GM19023 (cell line): ENCODE measurements around the gene RPP14.
"Not testable (repeated sequence)": the region's sequence is repeated elsewhere in the genome, so short reads cannot be mapped to it uniquely, and the experiment has no call there.

Experiments
- ATAC-seq: cut with Tn5 transposase; IDR thresholded peaks from one replicate; pipeline ENCODE4 v1.9.1; 2021; ENCODE audit warnings: mild to moderate bottlenecking, moderate library complexity; ENCODE audit not compliant: unreplicated experiment

Gene RPP14

DNA sequence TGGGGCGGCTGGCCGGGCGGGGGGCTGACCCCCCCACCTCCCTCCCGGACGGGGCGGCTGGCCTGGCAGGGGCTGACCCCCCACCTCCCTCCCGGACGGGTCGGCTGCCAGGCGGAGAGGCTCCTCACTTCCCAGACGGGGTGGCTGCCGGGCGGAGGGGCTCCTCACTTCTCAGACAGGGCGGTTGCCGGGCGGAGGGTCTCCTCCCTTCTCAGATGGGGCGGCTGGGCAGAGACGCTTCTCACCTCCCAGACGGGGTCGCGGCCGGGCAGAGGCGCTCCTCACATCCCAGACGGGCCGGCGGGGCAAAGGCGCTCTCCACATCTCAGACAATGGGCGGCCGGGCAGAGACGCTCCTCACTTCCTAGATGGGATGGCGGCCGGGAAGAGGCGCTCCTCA, 15.6 kb upstream of the RPP14 start:
- ATAC-seq, result not testable (repeated sequence)

- no peak for ATAC-seq
Measured at GRCh38 chr3:58291671-58292338, 14.2 kb upstream of the RPP14 start.

GRCh38 chr3:58292866-58293265, 13.2 kb upstream of the RPP14 start:
- ATAC-seq, result no peak

GRCh38 chr3:58293516-58293915, 12.5 kb upstream of the RPP14 start:
- ATAC-seq, result no peak

GRCh38 chr3:58296269-58296668, 9.8 kb upstream of the RPP14 start:
- ATAC-seq, result no peak

DNA sequence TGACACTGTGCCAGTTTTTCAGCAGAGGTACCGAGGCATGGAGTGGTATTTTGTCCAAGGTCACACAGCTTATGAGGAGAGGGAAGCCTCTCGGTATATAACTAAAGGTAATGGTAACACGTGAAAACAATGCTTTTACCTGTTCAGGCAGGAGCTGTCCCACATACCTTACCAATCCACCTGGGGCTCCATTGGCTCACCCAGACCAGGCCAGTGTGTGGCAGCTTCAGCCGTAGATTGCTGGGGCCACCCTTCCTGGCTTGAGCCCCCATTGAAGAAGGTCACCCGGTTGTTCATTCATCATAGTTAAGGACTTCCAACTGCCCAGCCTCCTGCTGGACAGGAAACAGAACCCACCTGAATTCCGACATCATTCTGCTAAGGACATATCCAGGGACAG, 9.2 kb upstream of the RPP14 start:
- ATAC-seq, result no peak

GRCh38 chr3:58298190-58298589, 7.9 kb upstream of the RPP14 start:
- ATAC-seq, result no peak

DNA sequence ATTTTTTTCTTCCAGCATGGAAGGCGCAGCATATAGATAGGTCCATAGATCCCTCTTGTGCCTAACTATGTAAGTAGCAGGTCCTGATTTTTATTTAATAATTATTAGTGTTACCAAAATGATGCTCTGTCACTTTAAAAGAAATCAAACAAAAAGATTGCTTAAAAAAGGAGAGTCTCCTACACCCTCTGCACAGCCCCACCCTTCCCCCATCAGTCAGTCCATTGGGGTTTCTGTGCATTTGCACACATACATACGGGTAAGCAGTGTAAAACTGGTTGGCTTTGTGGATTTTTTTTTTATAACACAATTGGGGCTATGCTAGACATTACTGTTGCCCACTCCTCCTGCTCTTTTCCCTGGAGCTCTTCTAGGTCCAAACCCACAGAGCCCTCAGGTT, 7.0 kb upstream of the RPP14 start:
- ATAC-seq, result no peak

DNA sequence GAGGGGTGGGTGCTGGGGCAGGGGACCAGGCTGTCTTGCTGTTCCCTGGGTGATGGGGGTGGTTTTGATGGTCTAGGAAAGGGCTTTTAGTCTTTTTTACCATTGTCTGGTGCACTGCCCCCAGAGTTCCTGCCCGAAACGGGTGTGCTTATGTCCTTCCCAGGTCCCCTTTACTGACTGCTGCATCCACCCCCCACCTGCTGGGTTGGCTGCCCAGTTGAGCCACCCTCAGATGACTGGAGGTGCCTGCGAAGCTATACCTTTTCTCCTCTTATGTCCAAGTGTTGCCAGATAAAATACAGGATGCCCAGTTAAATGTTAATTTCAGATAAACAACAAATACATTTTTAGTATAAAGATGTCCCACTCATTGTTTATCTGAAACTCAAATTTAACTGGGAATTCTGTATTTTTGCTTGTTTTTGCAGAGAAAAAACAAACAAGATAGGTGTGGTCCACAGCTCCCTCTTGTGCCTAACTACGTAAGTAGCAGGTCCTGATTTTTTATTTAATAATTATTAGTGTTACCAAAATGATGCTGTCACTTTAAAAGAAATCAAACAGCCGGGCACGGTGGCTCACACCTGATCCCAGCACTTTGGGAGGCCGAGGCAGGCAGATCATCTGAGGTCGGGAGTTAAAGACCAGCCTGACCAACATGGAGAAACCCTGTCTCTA, 6.1 kb upstream of the RPP14 start:
- ATAC-seq, result no peak

GRCh38 chr3:58307639-58308215, 1.7 kb downstream of the RPP14 start:
- no peak for ATAC-seq

DNA sequence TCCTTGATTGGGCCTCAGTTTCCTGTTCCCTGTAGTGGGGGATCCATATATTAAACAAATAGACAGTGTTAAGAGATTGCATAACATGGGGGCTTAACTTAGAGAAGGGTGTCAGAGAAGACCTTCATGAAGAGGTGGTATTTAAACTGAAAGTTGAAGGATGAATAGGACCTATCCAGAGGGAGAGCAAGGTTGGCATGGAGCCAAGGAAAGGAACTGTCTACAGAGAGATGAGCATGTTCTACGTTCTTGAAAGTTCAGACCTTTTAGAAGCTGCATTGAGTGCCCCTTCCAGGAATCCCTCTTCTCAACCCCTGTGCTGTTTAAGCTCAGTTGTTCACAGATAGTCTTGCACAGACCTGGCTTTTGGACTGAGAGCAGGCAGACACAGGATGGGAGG, 2.7 kb downstream of the RPP14 start:
- ATAC-seq, result no peak

GRCh38 chr3:58317811-58318210, 11.8 kb downstream of the RPP14 start:
- no peak for ATAC-seq

- no peak for ATAC-seq
Measured at GRCh38 chr3:58321791-58322190, 15.7 kb downstream of the RPP14 start.

GRCh38 chr3:58322793-58323192, 16.7 kb downstream of the RPP14 start:
- no peak for ATAC-seq

DNA sequence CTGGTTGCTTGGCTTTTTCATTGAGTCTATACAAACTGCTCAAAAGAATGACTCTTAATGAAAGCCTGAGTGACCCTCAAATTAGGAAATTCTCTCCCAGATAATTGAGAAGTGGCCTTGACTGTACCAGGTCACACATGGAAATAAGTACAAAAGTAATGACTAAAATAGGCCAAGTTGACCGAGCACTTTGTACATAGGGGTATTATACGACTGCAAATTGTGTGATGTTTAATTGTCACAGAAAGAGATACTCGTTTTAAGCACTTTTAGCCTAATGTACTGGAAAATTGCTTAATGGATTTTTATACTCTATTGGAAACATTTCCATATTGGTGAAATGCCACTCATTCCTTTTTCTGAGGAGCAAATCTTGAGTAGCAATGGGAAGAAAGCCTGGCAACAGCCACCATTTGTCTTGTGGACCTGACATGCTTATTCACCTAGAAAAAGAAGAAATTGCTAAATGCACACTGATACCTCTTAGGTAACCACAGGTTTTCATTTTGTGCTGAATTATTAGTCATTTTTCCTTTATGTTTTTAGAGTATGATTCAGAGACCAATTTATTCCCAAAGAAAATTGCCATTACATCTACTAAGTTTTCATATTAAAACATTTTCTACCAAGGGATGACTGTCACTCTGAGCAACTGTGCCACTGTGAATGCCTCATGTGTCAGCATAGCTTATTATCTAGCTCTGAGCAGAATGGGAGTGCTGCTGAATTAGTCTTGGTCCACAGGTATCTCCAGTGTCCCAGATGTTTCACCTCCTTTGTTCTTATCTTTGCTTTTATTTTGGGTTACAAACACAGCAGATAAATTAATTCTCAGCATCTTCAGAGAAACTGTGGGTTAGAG, 17.7 kb downstream of the RPP14 start:
- ATAC-seq, result no peak

DNA sequence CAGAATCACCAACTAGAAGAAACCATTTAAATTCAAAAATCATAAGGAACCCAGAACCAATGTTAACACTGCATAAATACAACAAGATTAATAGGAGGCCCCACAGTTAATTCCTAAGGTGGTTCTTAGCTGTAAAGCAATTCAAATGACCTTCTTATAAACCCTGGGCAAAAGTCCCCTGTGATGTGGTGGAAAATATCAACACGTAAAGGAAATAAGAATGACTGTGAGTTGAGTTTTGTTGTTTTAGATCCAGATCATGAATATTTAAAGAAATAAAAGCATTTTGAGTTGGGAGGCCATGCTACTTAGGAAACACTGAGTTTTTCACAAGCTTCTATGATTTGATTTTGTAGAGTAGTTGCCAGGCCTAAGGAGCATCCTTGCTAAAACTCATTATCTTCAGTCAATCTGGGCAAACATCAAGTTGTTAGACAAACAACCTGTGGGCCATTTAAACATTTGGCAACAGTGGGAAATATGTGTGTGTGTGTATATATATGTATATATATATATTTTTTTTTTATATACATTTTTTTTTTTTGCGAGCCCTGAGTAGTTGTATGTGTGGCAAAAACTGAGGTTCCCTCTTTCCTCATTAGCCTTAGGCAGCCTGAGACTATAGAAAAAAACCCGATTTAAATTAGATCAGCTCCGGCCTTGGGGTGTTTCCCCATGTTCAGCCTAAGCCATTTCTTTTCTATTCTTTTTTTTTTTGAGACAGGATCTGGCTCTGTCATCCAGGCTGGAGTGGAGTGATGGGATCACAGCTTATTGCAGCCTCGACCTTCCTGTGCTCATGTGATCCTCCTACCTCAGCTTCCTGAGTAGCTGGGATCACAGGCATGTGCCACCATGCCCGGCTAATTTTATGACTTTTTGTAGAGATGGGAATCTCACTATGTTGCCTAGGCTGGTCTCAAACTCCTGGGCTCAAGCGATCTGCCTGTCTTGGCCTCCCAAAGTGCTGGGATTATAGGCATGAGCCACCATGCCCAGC, 18.6 kb downstream of the RPP14 start:
- no peak for ATAC-seq

DNA sequence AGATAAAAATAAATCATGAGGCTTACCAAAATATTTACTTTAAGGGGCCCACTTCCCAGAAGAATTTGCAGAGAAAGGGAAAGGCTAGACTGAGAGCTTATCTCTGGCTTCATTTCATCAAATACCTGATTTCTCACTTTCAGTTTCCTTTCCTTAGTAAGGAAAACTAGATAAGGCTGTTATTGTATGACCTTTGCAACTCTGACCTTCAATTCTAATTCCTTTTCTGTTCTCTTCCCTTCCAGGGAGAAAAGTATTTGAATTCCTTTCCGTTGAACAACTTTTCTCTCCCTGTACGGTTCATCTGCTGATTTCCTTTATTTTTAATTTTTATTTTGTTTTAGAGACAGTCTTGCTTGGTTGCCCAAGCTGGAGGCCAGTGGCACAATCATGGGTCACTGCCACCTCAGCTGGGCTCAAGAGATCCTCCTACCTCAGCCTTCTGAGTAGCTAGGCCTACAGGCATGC, 19.5 kb downstream of the RPP14 start:
- no peak for ATAC-seq

- ATAC-seq, result no peak
Measured at GRCh38 chr3:58326267-58326900, 20.3 kb downstream of the RPP14 start.

DNA sequence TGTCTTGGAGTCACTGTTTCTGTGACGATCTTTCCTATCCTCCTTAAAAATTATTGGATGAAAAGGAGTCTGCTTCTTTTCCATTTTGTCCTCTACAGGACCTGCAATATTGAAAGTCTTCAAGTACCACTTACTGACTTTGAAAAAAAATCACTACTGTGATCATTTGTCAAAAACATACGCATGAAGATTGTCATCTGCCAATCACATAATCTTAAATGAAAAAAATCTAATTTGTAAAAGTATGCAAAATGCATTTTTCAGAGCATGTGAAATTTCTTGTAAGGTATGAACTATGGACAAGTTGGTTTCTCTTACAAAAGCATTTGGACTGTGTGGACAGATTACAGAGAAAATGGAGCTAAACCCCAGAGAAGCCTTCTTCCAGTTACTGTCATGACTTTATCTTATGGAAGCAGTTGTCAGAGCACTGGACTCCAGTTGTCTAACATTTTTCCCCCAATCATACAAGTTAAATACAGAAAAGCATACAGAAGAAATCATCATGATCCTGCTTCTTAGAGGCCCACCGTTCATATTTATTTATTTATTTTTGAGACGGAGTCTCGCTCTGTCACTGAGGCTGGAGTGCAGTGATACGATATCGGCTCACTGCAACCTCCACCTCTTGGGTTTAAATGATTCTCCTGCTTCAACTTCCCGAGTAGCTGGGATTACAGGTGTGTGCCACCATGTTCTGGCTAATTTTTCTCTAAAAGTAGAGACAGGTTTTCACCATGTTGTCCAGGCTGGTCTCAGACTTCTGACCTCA, 23.3 kb downstream of the RPP14 start:
- no peak for ATAC-seq
